HG03039 (cell line): ENCODE measurements around the gene ALKBH5.

Experiments used
- ATAC-seq: cut with Tn5 transposase; IDR thresholded peaks from one replicate; pipeline ENCODE4 v1.9.1; 2021; ENCODE audit warnings: mild to moderate bottlenecking, moderate library complexity; ENCODE audit not compliant: unreplicated experiment

ALKBH5 gene

DNA sequence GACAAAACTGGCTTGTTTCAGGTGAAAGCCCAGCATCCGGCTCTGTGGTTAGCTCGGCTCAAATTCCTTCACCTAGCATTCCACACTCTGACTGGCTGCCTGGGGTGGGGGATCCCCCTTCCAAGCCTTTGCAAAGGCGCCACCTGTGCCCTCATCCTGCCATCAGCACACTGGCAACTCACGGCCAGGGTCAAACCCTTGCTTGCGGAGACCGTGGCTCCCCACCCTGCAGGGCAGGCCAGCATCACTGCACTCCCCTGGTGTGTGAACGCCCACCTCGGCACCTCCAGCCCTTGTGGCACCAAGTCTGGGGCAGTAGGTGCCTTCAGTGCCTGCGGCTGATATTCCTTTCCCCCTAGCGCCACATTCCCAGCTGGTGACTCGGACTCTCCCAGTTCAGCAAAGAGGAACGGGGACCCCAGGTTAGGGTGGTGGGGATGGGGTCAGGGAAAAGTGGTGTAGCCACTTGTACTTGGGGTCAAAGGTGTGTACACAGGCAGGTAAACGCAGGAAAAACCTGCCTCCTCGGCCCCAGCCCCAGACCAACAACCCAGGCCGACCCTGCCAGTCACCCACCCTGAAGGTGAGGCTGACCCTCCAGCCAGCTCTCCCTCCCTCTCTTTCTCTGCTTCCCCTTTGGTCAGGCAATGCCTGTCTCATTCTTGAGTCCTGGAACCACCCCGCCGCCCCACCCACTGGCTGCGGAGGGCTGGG, 73.8 kb downstream of the ALKBH5 start:
- ATAC-seq = no peak

DNA sequence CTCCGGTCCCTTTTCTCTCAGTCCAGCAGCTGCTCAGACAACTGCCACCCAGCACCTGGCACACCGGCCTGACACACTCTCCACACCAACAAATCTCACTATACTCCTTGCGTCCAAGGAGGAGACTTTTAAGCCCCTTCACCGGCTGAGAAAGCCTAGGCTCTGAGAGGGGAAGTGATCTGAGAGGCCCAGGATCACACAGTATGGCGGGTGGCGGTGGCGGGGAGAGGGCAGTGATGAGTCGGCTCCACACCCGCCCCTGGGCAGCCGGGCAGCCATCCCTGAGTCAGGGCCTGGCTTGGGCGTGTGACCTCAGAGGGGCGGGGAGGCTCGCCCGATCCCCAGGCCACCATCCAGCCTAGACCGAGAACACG, 74.3 kb downstream of the ALKBH5 start:
- peak; percentile 22 for ATAC-seq

DNA sequence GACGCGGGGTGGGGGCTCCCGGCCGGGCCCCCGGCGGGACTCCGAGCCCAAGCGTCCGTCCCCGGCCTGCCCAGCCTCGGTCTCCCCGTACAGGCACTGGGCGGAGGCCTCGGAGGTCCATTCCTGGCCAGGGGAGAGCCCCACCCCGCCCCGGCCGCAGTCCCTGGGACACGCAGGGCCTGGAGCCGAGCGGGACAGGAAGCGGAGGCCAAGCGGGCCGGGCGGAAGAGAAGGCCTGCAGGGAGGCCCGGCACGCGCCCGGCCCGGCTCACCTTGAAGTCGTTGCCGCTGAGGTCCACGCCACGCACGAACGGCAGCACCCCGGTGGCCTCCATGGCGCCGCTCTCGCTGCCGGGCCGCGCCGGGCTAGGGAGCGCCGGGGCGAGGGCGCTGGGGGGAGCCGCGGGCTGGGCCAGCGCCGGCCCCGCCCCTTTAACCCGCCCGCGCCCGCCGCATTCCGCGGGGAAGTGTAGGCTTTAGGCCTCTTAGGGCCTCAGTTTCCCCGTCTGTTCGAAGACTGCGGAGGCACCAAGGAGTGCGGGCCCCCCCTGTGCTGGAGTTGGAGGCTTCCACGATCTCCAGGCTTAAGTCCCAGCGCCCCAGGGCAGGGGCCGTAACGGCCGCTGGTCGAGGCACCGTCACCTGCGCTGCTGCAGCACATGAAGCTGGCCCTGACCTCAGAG, 74.9 kb downstream of the ALKBH5 start, which contains the start of gene FLII:
Gene FLII, minus strand, starts transcription at position 383 of the 683 bp plus-strand sequence. Its CDS starts 48 bp downstream, at position 335.
- peak; percentile 34 for ATAC-seq
